ENCODE data around the gene ASRGL1. TPM values are rescaled to one million over a fixed set of nuclear protein-coding genes. Genes with fewer than 3 reads are reported as not detected.
A peak's percentile ranks its signal among the peaks of the same experiment; 100 is the strongest.

The ASRGL1 gene
- total and polyA plus RNA-seq, 3 experiments from 2014 or later = 2.7 to 6.5 (median 6.1) TPM

DNA sequence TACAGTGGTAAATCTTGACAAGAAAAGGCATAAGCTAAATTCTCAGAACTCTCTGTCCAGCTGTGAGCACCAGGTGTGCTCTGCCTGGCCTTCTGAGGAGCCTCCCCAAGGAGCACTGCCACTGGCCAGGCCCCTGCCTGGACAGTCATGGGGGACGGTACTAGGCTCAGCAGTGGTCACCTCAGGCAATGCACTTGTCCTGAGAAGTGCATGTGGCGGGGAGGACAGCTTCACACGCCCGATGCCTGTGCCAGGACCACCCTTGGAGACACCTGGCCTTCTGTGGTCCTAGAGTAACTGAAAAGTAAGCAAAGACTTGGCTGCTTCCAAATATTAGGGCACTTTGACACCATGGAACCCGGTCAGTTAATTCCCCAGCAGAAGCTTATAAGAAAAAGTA lies 53.0 kb downstream of the ASRGL1 start:
- ChIA-PET CTCF (interaction anchor here (0.9 to 3.5 kb wide), 9 partner anchors 9 to 177 kb away, joined by 3 to 13 read pairs (median 3); no protein-coding TSS in a partner anchor), POLR2A (no interaction called here)
- no peaks in the 10 kb centered on the region for H3K27me3 Mint-ChIP-seq
- Histone ChIP-seq H3K4me1 (ENCODE audit: insufficient read depth, low read length) (peaks cover 9% of the 10 kb centered on the region), H3K27ac (ENCODE audit: low read depth, low read length) (no peak overlapping the region), H3K4me3 (ENCODE audit: low read length) (no peak overlapping the region), H3K9me3 (ENCODE audit: low read length) (no peaks in the 10 kb centered on the region), H3K36me3 (ENCODE audit: insufficient read depth, low read length) (no peaks in the 10 kb centered on the region), H3K27me3 (ENCODE audit: insufficient read depth, low read length, poor library complexity, severe bottlenecking) (no peaks in the 10 kb centered on the region)
- peak overlapping the region in 1 of 8 donors; percentile 33 for H3K27ac Mint-ChIP-seq
- no peaks in the 10 kb centered on the region for H3K9me3 Mint-ChIP-seq
- no peak overlapping the region for H3K4me3 Mint-ChIP-seq
- H3K4me1 Mint-ChIP-seq = peaks cover 14 to 34% (median 25%) of the 10 kb centered on the region in 3 donors
- DNase-seq = no peak
- H3K36me3 Mint-ChIP-seq = no peaks in the 10 kb centered on the region

DNA sequence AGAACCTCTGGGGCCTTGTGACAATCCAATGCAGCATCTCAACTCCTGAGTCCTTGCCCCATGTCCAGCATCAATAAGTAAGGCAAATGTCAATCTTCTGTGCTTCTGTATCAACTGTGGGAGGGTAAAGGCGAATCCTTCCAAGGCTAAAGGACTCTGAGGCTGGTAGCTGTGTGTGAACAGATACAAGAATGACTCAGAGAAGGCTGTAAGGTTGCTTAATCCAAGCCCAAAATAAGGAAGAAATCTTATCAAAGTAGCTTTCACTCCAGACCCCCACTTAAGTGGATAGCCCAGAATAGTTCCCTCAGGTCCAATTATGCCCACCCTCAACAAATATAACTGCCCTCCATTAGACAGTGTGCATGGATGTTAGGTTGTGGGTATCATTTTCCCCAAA lies 53.5 kb downstream of the ASRGL1 start:
- Mint-ChIP-seq H3K36me3 (no peaks in the 10 kb centered on the region), H3K27me3 (no peaks in the 10 kb centered on the region), H3K9me3 (no peaks in the 10 kb centered on the region), H3K27ac (no peak overlapping the region), H3K4me3 (no peak overlapping the region), H3K4me1 (peaks cover 14 to 31% (median 25%) of the 10 kb centered on the region in 3 donors)
- Histone ChIP-seq H3K27ac (ENCODE audit: low read depth, low read length) (no peak overlapping the region), H3K9me3 (ENCODE audit: low read length) (no peaks in the 10 kb centered on the region), H3K4me1 (ENCODE audit: insufficient read depth, low read length) (peaks cover 6% of the 10 kb centered on the region), H3K27me3 (ENCODE audit: insufficient read depth, low read length, poor library complexity, severe bottlenecking) (no peaks in the 10 kb centered on the region), H3K4me3 (ENCODE audit: low read length) (no peak overlapping the region), H3K36me3 (ENCODE audit: insufficient read depth, low read length) (no peaks in the 10 kb centered on the region)
- ChIA-PET CTCF (interaction anchor here (0.9 to 3.5 kb wide), 8 partner anchors 9 to 176 kb away, joined by 3 to 13 read pairs (median 4); no protein-coding TSS in a partner anchor), POLR2A (no interaction called here)
- no peak for DNase-seq

DNA sequence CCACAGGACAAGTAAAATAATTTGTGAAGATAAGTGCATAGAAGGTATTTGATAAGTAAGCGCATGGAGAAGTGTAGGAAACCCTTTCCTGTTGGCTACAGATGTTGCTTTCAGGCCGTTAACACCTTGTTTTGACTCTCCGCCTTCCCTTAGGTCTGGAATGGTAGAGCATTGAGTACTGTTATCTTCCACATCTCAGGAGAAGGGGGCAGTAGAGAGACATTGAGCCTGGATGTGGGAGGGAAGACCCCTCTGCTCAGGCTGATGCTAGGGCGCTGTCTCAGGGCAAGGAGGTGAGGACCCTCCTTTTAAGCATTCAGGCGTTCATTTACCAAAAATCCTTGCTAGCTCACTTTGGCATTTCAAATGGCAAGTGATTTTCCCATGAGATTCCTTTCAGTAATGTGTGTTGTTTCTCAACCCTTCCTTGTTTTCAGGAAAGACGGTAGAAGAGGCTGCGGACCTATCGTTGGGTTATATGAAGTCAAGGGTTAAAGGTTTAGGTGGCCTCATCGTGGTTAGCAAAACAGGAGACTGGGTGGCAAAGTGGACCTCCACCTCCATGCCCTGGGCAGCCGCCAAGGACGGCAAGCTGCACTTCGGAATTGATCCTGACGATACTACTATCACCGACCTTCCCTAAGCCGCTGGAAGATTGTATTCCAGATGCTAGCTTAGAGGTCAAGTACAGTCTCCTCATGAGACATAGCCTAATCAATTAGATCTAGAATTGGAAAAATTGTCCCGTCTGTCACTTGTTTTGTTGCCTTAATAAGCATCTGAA lies 54.6 kb downstream of the ASRGL1 start:
- H3K4me1 Mint-ChIP-seq = peaks cover 11 to 20% (median 17%) of the 10 kb centered on the region in 3 donors
- ChIA-PET CTCF (interaction anchor here (1.1 to 3.5 kb wide), 7 partner anchors 10 to 220 kb away, joined by 3 to 13 read pairs (median 5); no protein-coding TSS in a partner anchor), POLR2A (interaction anchor here (0.6 kb wide), 1 partner anchor 166 kb away, joined by 3 read pairs; no protein-coding TSS in a partner anchor)
- Histone ChIP-seq H3K27ac (ENCODE audit: low read depth, low read length) (no peak overlapping the region), H3K27me3 (ENCODE audit: insufficient read depth, low read length, poor library complexity, severe bottlenecking) (no peaks in the 10 kb centered on the region), H3K9me3 (ENCODE audit: low read length) (no peaks in the 10 kb centered on the region), H3K36me3 (ENCODE audit: insufficient read depth, low read length) (no peaks in the 10 kb centered on the region), H3K4me1 (ENCODE audit: insufficient read depth, low read length) (peaks cover 4% of the 10 kb centered on the region), H3K4me3 (ENCODE audit: low read length) (no peak overlapping the region)
- no peaks in the 10 kb centered on the region for H3K36me3 Mint-ChIP-seq
- peak overlapping the region in 1 of 7 donors; percentile 11 for H3K4me3 Mint-ChIP-seq
- no peak overlapping the region for H3K27ac Mint-ChIP-seq
- no peaks in the 10 kb centered on the region for H3K9me3 Mint-ChIP-seq
- peak in 1 of 5 donors; percentile 10 for DNase-seq
- H3K27me3 Mint-ChIP-seq = peaks cover 0 to 2% of the 10 kb centered on the region in 2 donors

DNA sequence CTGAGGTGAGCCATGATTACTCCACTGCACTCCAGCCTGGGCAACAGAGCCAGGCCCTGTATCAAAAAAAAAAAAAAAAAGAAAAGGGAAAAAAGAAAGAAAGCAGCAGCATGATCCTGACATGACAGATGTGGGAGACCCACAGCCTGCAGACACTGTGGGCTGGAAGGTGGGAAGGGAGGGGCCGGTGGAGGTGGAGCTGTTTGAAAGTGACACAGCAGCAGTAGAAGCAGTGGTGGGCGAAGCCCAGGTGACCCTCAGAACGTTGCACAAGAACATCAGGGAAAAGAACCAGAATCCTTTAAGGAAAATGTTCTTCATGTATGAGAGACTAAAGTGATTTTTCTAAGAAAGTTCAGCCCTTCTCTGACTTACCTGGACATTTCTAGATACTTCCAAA lies 55.3 kb downstream of the ASRGL1 start:
- H3K4me3 Mint-ChIP-seq = no peak overlapping the region
- Histone ChIP-seq H3K36me3 (ENCODE audit: insufficient read depth, low read length) (no peaks in the 10 kb centered on the region), H3K27me3 (ENCODE audit: insufficient read depth, low read length, poor library complexity, severe bottlenecking) (no peaks in the 10 kb centered on the region), H3K4me3 (ENCODE audit: low read length) (no peak overlapping the region), H3K27ac (ENCODE audit: low read depth, low read length) (no peak overlapping the region), H3K9me3 (ENCODE audit: low read length) (no peaks in the 10 kb centered on the region), H3K4me1 (ENCODE audit: insufficient read depth, low read length) (peaks cover 4% of the 10 kb centered on the region)
- no peak for DNase-seq
- no peaks in the 10 kb centered on the region for H3K9me3 Mint-ChIP-seq
- no peak overlapping the region for H3K27ac Mint-ChIP-seq
- ChIA-PET CTCF (interaction anchor here (0.8 to 3.4 kb wide), 14 partner anchors 9 to 393 kb away, joined by 3 to 23 read pairs (median 5); partner anchors contain the start of genes AHNAK and ASRGL1), POLR2A (interaction anchor here (0.6 kb wide), 1 partner anchor 165 kb away, joined by 3 read pairs; no protein-coding TSS in a partner anchor)
- H3K4me1 Mint-ChIP-seq = peaks cover 8 to 15% (median 14%) of the 10 kb centered on the region in 3 donors
- no peaks in the 10 kb centered on the region for H3K36me3 Mint-ChIP-seq
- H3K27me3 Mint-ChIP-seq = peaks cover 0 to 2% of the 10 kb centered on the region in 2 donors

DNA sequence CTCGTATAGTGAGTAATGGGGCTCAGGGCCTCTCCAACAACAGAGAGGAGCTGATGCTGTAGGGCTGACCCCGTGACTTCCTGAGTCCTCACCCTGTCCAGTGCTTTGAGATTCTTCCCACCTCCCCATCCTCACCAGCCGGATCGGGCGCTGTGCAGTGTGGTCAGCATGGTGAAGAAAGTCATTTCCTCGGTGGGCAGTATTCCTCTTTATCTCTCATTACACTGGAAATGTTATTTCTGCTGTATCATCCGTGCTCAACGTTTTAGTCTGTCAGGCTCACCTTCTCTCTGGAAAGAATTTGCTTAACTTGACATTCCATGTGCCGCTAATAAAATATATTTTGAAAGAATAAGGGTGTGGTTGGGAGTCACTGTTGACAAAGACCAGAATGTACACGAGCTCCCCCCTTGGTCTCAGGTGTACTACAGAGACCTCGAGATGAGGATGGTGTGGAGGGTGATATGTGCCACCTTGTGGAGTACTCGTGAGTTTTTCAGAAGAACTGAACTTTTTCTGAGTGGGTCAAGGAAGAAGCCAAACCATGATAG lies 55.9 kb downstream of the ASRGL1 start:
- peaks cover 0 to 2% of the 10 kb centered on the region in 2 donors for H3K27me3 Mint-ChIP-seq
- POLR2A ChIA-PET = no interaction called here
- DNase-seq = peak in 3 of 5 donors; percentile 21 to 59 (median 29)
- H3K27me3 ChIP-seq (ENCODE audit: insufficient read depth, low read length, poor library complexity, severe bottlenecking) = no peaks in the 10 kb centered on the region
- H3K4me1 ChIP-seq (ENCODE audit: insufficient read depth, low read length) = peaks cover 4% of the 10 kb centered on the region
- peak overlapping the region in 5 of 8 donors; percentile 24 to 62 (median 47) for H3K27ac Mint-ChIP-seq
- H3K4me3 Mint-ChIP-seq = no peak overlapping the region
- H3K36me3 ChIP-seq (ENCODE audit: insufficient read depth, low read length) = no peaks in the 10 kb centered on the region
- CTCF ChIA-PET = interaction anchor here (0.6 to 3.4 kb wide), 18 partner anchors 10 to 393 kb away, joined by 3 to 23 read pairs (median 4); partner anchors contain the start of genes AHNAK and ASRGL1
- H3K36me3 Mint-ChIP-seq = no peaks in the 10 kb centered on the region
- peaks cover 7 to 12% (median 12%) of the 10 kb centered on the region in 3 donors for H3K4me1 Mint-ChIP-seq
- no peaks in the 10 kb centered on the region for H3K9me3 Mint-ChIP-seq
- no peak overlapping the region for H3K4me3 ChIP-seq (ENCODE audit: low read length)
- H3K9me3 ChIP-seq (ENCODE audit: low read length) = no peaks in the 10 kb centered on the region
- H3K27ac ChIP-seq (ENCODE audit: low read depth, low read length) = no peak overlapping the region

DNA sequence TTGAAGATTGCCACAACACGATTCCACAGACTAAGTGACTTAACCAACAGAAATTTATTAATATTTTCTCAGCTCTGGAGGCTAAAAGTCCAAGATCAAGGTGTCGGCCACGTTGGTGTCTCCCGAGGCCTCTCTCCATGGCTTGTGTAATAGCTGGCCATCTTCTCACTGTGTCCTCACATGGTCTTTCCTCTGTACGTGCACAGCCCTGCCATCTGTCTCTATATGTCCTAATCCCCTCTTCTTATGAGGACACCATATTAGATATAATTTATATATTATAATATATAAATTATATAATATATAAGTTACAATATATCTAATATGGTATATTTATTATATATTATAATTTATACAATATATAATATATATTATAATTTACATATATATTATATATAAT lies 56.5 kb downstream of the ASRGL1 start:
- H3K27ac Mint-ChIP-seq = no peak overlapping the region
- Histone ChIP-seq H3K36me3 (ENCODE audit: insufficient read depth, low read length) (no peaks in the 10 kb centered on the region), H3K9me3 (ENCODE audit: low read length) (no peaks in the 10 kb centered on the region), H3K27ac (ENCODE audit: low read depth, low read length) (no peak overlapping the region), H3K4me3 (ENCODE audit: low read length) (no peak overlapping the region), H3K27me3 (ENCODE audit: insufficient read depth, low read length, poor library complexity, severe bottlenecking) (no peaks in the 10 kb centered on the region), H3K4me1 (ENCODE audit: insufficient read depth, low read length) (peaks cover 6% of the 10 kb centered on the region)
- no peaks in the 10 kb centered on the region for H3K9me3 Mint-ChIP-seq
- ChIA-PET POLR2A (no interaction called here), CTCF (interaction anchor here (0.8 to 3.4 kb wide), 18 partner anchors 9 to 469 kb away, joined by 3 to 37 read pairs (median 6); partner anchors contain the start of genes AHNAK and ASRGL1)
- H3K4me3 Mint-ChIP-seq = no peak overlapping the region
- no peak for DNase-seq
- H3K27me3 Mint-ChIP-seq = peaks cover 0 to 2% of the 10 kb centered on the region in 2 donors
- H3K4me1 Mint-ChIP-seq = peaks cover 7 to 12% (median 12%) of the 10 kb centered on the region in 3 donors
- no peaks in the 10 kb centered on the region for H3K36me3 Mint-ChIP-seq

DNA sequence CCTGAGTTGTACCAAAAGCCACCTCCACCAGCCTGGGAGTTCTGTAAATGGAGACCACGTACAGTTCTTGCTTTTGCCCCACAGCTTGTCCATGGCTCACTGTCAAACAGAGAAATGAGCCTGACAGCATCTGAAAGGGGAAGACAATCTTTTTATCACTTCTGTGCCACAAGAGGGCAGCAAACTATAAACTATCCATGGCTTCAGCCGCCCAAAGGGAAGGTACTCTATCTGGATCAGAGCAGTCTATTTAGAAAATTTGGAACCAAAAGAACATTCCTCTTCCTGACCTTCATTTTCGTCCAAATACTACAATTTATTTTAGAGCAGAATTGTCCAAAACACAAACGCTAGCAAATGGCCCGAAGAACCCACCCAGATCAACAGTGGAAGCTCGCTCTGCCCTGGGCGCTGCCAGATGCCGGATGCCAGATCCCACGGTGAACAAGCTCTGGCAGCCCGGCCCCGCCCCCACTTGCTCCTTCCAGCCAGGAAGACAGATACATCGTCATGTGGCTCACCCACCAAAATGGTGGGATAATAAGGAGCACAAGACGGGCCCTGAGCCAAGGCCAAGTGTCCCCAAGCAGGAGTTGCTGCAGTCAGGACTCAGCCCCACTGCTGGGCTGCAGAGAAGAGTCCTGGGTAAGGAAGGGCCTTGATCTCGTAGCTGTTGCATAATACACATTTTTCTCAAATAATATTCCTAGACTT lies 57.7 kb downstream of the ASRGL1 start:
- Histone ChIP-seq H3K27ac (ENCODE audit: low read depth, low read length) (no peak overlapping the region), H3K9me3 (ENCODE audit: low read length) (no peaks in the 10 kb centered on the region), H3K4me3 (ENCODE audit: low read length) (no peak overlapping the region), H3K27me3 (ENCODE audit: insufficient read depth, low read length, poor library complexity, severe bottlenecking) (no peaks in the 10 kb centered on the region), H3K36me3 (ENCODE audit: insufficient read depth, low read length) (no peaks in the 10 kb centered on the region), H3K4me1 (ENCODE audit: insufficient read depth, low read length) (peaks cover 19% of the 10 kb centered on the region)
- H3K4me3 Mint-ChIP-seq = no peak overlapping the region
- H3K4me1 Mint-ChIP-seq = peaks cover 10 to 20% (median 16%) of the 10 kb centered on the region in 3 donors
- no peak overlapping the region for H3K27ac Mint-ChIP-seq
- POLR2A ChIA-PET = interaction anchor here (0.6 to 0.7 kb wide), 2 partner anchors 66 to 67 kb away, joined by 4 to 7 read pairs; no protein-coding TSS in a partner anchor
- no peaks in the 10 kb centered on the region for H3K36me3 Mint-ChIP-seq
- DNase-seq = peak; percentile 22 to 62 (median 52)
- peaks cover 0 to 2% of the 10 kb centered on the region in 2 donors for H3K27me3 Mint-ChIP-seq
- CTCF ChIA-PET = interaction anchor here (0.6 to 3.4 kb wide), 28 partner anchors 8 to 468 kb away, joined by 3 to 37 read pairs (median 4); partner anchors contain the start of genes ASRGL1 and TMEM179B
- no peaks in the 10 kb centered on the region for H3K9me3 Mint-ChIP-seq

Measured in CD8-positive, alpha-beta memory T cell (primary cell).